K562 (cell line): ENCODE data around the gene TRIM23. TPM values are rescaled to one million over a fixed set of nuclear protein-coding genes. Genes with fewer than 3 reads are reported as not detected.

ENCODE experiments used
- BRF1 ChIP-seq: IDR thresholded peaks from 3 replicates; pipeline ENCODE4 v1.6.1; 2011; ENCODE audit warnings: borderline replicate concordance, mild to moderate bottlenecking; ENCODE audit not compliant: insufficient read length; ENCODE audit errors: extremely low read depth
- CBX3 ChIP-seq, 2 experiments: IDR thresholded peaks; 1 replicate in 1 of 2; 2 replicates in 1 of 2; pipeline ENCODE4 v1.6.1; 2012; ENCODE audit warnings: inconsistent platforms in 2 of 2, low read length in 2 of 2, borderline replicate concordance in 1 of 2, control low read depth in 1 of 2
- KLF10 ChIP-seq: fragments of 250-450 bp; sonication (Bioruptor Pico); IDR thresholded peaks from 2 replicates; pipeline ENCODE4 v1.6.1; 2021; ENCODE audit warnings: matching md5 sums
- MCM3 ChIP-seq: fragments of 450-650 bp; IDR thresholded peaks from 2 replicates; pipeline ENCODE4 v1.6.1; 2016
- NFE2 ChIP-seq: IDR thresholded peaks from 2 replicates; pipeline ENCODE4 v1.6.1; 2014; ENCODE audit warnings: antibody characterized with exemption, low read depth
- NR2C2 ChIP-seq, 2 experiments: fragments of 200-800 bp in 1 of 2; sonication (Bioruptor generic) in 1 of 2; sonication (generic) in 1 of 2; formaldehyde crosslinking in 1 of 2; IDR thresholded peaks; 2 replicates each; pipeline versions ENCODE4 v1.6.1 to v1.8.0; 2016 to 2022; ENCODE audit warnings: mild to moderate bottlenecking in 1 of 2, missing compliant biosample characterization in 1 of 2, missing genetic modification characterization in 1 of 2, missing genetic modification reagents in 1 of 2
- RBBP5 ChIP-seq: fragments of 200-600 bp; sonication (generic); IDR thresholded peaks from 2 replicates; pipeline ENCODE4 v1.6.1; 2012; ENCODE audit warnings: borderline replicate concordance, mild to moderate bottlenecking, low read length, control low read depth, inconsistent platforms; ENCODE audit not compliant: insufficient read depth, poor library complexity, severe bottlenecking
- SLC30A9 ChIP-seq: fragments of 250-450 bp; sonication (Bioruptor Pico); IDR thresholded peaks from 2 replicates; pipeline ENCODE4 v1.8.0; 2022; ENCODE audit warnings: mild to moderate bottlenecking, moderate library complexity
- STAT5A ChIP-seq: IDR thresholded peaks from 2 replicates; pipeline ENCODE4 v1.6.1; 2012; ENCODE audit warnings: low read length, inconsistent platforms, borderline replicate concordance
- TAF9B ChIP-seq: fragments of 450-650 bp; IDR thresholded peaks from 2 replicates; pipeline ENCODE4 v1.6.1; 2018; ENCODE audit warnings: mild to moderate bottlenecking; ENCODE audit not compliant: partially characterized antibody
- ZFP36 ChIP-seq: fragments of 150-350 bp; IDR thresholded peaks from 2 replicates; pipeline ENCODE4 v1.6.1; 2018; ENCODE audit warnings: low read length, low read depth; ENCODE audit not compliant: partially characterized antibody
- ZNF778 ChIP-seq: fragments of 450-650 bp; formaldehyde crosslinking; IDR thresholded peaks from 2 replicates; pipeline ENCODE4 v1.4.0; 2020; ENCODE audit warnings: mild to moderate bottlenecking, moderate library complexity
- polyA plus RNA-seq, 8 experiments: library from polyadenylated mRNA; depleted of rRNA in 4 of 8; stranded (reverse) in 5 of 8; unstranded in 3 of 8; fragments of >200 nt; fragmentation: Nextera tagmentation in 2 of 8; fragmentation: Illumina TruSeq in 1 of 8; extraction: Ambion mirVana in 2 of 8; extraction: Trizol in 1 of 8; gene quantifications; 2 replicates each; pipeline versions ENCODE4 v1.2.1 to v1.2.3, GENCODE V29; 2011 to 2014; ENCODE audit warnings: inconsistent platforms in 1 of 8, missing spikeins in 1 of 8
- total RNA-seq, 7 experiments: library from RNA; depleted of rRNA in 6 of 7; stranded (reverse); fragments of >200 nt in 6 of 7; fragmentation: Illumina TruSeq in 2 of 7; extraction: Trizol in 2 of 7; gene quantifications; 2 replicates each; pipeline versions ENCODE4 v1.2.1 to v1.2.3, GENCODE V29; 2011 to 2021; ENCODE audit warnings: low replicate concordance in 1 of 7
- TF ChIP-seq, protein P1 (sequence below): fragments of 250-450 bp; sonication (Bioruptor Pico); IDR thresholded peaks from 2 replicates; pipeline ENCODE4 v1.4.0; 2020
- TF ChIP-seq, protein P2 (sequence below): sonication (generic); formaldehyde crosslinking; IDR thresholded peaks from 2 replicates; pipeline ENCODE4 v1.8.1; 2022; ENCODE audit warnings: missing genetic modification reagents
- TF ChIP-seq, protein P3 (sequence below): conservative IDR thresholded peaks from 2 replicates; pipeline ENCODE4 v1.6.1; 2011; ENCODE audit warnings: low read depth, mild to moderate bottlenecking, low read length; ENCODE audit not compliant: control insufficient read depth
- TF ChIP-seq, protein P4 (sequence below): fragments of 250-450 bp; sonication (Bioruptor Pico); IDR thresholded peaks from 2 replicates; pipeline ENCODE4 v1.4.0; 2020; ENCODE audit warnings: mild to moderate bottlenecking, moderate library complexity

The TRIM23 gene
- total and polyA plus RNA-seq, 9 of the 15 experiments (the other 6 are each of a cell fraction or from before 2014, with no cell fraction given): 2.4 to 8.5 (median 4.9) TPM

DNA sequence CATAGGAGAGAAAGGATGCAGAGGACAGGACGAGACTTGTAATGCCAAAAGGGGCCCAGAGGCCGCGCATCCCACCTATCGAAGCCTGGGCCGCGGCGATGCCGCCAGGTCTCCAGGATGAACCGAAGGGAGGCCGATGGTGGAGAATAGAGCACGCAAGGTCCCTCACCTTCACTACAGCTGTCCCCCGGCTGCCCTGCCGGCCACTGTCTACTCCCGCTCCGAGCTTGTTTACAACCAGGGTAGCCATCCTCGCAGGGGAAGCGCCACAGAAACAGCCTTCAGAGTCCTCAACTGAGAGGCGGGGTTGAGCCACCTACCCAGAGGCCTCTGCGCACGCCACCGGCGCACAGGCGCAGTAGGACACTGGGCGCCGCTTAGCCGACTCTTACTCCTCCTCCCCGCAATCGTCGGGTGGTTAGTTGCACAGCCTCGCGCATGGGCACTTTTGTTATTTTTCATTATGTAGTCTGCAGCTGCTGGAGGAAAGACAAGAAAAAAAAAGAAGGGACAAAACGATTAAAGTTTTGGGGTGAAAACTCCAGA is at the start of gene TRIM23 (continued):
- TF ChIP-seq, protein P1, sequence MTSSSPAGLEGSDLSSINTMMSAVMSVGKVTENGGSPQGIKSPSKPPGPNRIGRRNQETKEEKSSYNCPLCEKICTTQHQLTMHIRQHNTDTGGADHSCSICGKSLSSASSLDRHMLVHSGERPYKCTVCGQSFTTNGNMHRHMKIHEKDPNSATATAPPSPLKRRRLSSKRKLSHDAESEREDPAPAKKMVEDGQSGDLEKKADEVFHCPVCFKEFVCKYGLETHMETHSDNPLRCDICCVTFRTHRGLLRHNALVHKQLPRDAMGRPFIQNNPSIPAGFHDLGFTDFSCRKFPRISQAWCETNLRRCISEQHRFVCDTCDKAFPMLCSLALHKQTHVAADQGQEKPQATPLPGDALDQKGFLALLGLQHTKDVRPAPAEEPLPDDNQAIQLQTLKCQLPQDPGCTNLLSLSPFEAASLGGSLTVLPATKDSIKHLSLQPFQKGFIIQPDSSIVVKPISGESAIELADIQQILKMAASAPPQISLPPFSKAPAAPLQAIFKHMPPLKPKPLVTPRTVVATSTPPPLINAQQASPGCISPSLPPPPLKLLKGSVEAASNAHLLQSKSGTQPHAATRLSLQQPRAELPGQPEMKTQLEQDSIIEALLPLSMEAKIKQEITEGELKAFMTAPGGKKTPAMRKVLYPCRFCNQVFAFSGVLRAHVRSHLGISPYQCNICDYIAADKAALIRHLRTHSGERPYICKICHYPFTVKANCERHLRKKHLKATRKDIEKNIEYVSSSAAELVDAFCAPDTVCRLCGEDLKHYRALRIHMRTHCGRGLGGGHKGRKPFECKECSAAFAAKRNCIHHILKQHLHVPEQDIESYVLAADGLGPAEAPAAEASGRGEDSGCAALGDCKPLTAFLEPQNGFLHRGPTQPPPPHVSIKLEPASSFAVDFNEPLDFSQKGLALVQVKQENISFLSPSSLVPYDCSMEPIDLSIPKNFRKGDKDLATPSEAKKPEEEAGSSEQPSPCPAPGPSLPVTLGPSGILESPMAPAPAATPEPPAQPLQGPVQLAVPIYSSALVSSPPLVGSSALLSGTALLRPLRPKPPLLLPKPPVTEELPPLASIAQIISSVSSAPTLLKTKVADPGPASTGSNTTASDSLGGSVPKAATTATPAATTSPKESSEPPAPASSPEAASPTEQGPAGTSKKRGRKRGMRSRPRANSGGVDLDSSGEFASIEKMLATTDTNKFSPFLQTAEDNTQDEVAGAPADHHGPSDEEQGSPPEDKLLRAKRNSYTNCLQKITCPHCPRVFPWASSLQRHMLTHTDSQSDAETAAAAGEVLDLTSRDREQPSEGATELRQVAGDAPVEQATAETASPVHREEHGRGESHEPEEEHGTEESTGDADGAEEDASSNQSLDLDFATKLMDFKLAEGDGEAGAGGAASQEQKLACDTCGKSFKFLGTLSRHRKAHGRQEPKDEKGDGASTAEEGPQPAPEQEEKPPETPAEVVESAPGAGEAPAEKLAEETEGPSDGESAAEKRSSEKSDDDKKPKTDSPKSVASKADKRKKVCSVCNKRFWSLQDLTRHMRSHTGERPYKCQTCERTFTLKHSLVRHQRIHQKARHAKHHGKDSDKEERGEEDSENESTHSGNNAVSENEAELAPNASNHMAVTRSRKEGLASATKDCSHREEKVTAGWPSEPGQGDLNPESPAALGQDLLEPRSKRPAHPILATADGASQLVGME (CRISPR knock-in tag): peak; percentile 82
- TF ChIP-seq, protein P2, sequence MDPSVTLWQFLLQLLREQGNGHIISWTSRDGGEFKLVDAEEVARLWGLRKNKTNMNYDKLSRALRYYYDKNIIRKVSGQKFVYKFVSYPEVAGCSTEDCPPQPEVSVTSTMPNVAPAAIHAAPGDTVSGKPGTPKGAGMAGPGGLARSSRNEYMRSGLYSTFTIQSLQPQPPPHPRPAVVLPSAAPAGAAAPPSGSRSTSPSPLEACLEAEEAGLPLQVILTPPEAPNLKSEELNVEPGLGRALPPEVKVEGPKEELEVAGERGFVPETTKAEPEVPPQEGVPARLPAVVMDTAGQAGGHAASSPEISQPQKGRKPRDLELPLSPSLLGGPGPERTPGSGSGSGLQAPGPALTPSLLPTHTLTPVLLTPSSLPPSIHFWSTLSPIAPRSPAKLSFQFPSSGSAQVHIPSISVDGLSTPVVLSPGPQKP (CRISPR knock-in tag): no peak
- no peak for TF ChIP-seq ZNF778
- TF ChIP-seq CBX3 (IDR thresholded peaks at IDR 0.05; ENCODE audit: borderline replicate concordance in 1 of 2, low read length in 2 of 2): no peak; a peak in 1 of 3 replicates
- TF ChIP-seq SLC30A9 (CRISPR knock-in tag): no peak
- no peak for TF ChIP-seq NR2C2 (CRISPR knock-in tag; IDR thresholded peaks at IDR 0.05)
- TF ChIP-seq NR2C2 (tag; IDR thresholded peaks at IDR 0.05): no peak
- TF ChIP-seq BRF1: no peak
- TF ChIP-seq RBBP5: peak; percentile 80
- TF ChIP-seq, protein P3, sequence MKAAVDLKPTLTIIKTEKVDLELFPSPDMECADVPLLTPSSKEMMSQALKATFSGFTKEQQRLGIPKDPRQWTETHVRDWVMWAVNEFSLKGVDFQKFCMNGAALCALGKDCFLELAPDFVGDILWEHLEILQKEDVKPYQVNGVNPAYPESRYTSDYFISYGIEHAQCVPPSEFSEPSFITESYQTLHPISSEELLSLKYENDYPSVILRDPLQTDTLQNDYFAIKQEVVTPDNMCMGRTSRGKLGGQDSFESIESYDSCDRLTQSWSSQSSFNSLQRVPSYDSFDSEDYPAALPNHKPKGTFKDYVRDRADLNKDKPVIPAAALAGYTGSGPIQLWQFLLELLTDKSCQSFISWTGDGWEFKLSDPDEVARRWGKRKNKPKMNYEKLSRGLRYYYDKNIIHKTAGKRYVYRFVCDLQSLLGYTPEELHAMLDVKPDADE: no peak
- TF ChIP-seq NFE2: no peak
- TF ChIP-seq MCM3: no peak
- TF ChIP-seq STAT5A: no peak
- TF ChIP-seq, protein P4, sequence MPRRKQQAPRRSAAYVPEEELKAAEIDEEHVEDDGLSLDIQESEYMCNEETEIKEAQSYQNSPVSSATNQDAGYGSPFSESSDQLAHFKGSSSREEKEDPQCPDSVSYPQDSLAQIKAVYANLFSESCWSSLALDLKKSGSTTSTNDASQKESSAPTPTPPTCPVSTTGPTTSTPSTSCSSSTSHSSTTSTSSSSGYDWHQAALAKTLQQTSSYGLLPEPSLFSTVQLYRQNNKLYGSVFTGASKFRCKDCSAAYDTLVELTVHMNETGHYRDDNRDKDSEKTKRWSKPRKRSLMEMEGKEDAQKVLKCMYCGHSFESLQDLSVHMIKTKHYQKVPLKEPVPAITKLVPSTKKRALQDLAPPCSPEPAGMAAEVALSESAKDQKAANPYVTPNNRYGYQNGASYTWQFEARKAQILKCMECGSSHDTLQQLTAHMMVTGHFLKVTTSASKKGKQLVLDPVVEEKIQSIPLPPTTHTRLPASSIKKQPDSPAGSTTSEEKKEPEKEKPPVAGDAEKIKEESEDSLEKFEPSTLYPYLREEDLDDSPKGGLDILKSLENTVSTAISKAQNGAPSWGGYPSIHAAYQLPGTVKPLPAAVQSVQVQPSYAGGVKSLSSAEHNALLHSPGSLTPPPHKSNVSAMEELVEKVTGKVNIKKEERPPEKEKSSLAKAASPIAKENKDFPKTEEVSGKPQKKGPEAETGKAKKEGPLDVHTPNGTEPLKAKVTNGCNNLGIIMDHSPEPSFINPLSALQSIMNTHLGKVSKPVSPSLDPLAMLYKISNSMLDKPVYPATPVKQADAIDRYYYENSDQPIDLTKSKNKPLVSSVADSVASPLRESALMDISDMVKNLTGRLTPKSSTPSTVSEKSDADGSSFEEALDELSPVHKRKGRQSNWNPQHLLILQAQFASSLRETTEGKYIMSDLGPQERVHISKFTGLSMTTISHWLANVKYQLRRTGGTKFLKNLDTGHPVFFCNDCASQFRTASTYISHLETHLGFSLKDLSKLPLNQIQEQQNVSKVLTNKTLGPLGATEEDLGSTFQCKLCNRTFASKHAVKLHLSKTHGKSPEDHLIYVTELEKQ: no peak
- peak; percentile 3 for TF ChIP-seq ZFP36
- no peak for TF ChIP-seq KLF10 (CRISPR knock-in tag)
- peak; percentile 42 for TF ChIP-seq TAF9B
